ENCODE measurements around the gene SERPINB2. TPM values are rescaled to one million over a fixed set of nuclear protein-coding genes. Genes with fewer than 3 reads are reported as not detected.

SERPINB2 gene, protein sequence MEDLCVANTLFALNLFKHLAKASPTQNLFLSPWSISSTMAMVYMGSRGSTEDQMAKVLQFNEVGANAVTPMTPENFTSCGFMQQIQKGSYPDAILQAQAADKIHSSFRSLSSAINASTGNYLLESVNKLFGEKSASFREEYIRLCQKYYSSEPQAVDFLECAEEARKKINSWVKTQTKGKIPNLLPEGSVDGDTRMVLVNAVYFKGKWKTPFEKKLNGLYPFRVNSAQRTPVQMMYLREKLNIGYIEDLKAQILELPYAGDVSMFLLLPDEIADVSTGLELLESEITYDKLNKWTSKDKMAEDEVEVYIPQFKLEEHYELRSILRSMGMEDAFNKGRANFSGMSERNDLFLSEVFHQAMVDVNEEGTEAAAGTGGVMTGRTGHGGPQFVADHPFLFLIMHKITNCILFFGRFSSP
- total RNA-seq = not detected in 2 replicates

DNA sequence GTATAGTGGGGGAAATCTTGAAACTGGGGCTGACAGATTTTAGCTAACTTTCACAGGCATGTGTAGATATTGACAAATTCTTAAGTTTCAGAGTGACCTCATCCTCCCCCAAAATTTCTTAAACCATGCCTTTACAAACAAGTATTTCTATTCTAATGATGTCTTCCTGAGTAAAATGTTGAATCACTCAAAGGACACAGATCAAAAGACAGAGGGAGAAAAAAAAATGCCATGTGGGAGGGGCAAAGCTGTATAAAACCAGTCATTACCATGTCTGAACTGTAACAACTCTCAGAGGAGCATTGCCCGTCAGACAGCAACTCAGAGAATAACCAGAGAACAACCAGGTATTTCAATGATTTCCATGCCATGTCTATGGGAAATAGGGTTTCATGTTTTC is at the start of gene SERPINB2:
TSS of gene SERPINB2 (plus strand) at position 282 of the 400 bp plus-strand sequence. CDS start 3,740 bp downstream, outside the sequence.
- DNase-seq (ENCODE audit: low read depth in 2 of 2) = no peak

DNA sequence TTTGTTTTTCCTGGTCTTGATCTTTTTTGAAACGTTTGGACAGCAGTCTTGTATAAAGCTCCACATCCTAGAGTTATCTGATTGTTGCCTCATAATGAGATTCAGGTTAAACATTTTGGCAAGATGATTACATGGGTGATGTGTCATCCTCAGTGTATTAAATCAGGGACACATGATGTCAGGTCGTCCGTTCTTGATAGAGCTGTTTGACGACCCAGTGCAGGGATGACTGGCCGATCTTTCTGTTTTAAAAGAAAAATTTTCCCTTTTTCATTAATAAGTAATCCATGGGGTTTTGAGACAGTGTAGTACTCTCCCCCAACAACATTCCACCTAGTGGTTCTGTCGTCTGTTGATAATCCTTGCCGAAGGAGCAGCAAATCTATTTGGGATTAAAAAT is 44.5 kb upstream of the SERPINB2 start:
- no peak for DNase-seq (ENCODE audit: low read depth in 2 of 2)

DNA sequence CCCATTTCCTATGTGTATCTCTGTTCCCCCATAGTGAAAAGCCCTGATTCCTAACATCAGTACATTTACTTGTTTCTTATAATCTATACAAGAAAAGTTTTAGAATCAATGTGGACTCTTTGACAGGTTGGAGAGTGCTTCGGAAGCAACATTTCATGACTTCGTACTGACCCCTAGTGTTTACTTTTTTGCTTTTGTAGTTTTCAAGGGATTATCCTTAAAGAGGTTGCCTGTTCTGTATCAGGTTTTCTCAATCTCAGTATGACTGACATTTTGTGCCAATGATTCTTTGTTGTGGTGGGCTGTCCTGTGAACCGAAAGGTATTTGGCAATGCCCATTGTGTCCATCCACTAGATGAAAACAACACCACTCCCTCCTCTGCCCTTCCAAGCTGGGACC is 43.3 kb upstream of the SERPINB2 start:
- peak in 1 of 2 donors; percentile 33 for DNase-seq (ENCODE audit: low read depth in 2 of 2)

DNA sequence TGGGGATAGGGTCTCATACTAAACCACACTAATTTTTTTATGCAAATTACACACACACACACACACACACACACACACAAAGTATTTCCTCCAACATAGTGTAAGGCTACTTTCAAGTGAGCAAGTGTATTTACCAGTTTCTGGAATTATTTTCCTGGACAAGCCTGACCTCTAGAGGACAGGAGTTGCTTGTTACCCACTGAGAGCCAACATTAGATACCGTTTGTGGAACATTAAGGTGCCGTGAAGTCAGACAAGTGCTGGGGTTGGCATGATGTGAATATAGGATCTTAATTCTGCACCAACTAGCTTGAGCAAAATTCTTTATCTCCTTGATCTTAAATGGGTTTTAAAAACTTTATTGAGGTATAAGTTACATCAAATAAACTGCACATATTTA is 39.3 kb upstream of the SERPINB2 start:
- DNase-seq (ENCODE audit: low read depth in 2 of 2) = peak; percentile 15 to 62

DNA sequence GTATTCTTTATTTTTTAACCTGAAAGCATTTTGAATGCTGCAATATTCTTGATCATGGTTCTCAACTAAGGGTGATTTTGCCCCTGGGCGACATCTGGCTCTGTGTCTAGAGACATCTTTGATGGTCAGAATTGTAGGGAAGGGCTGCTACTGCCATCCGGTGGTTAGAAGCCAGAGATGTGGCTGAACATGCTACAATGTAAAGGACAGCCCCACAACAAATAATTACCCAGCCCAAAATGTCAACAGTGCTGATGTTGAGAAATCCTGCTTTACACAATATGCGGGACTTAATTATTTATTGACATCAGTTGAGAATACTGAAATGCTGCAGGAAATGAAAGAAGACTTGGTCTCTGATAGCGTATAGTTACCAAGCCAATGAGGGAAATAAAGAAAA is 37.5 kb upstream of the SERPINB2 start:
- peak in 1 of 2 donors; percentile 2 for DNase-seq (ENCODE audit: low read depth in 2 of 2)

DNA sequence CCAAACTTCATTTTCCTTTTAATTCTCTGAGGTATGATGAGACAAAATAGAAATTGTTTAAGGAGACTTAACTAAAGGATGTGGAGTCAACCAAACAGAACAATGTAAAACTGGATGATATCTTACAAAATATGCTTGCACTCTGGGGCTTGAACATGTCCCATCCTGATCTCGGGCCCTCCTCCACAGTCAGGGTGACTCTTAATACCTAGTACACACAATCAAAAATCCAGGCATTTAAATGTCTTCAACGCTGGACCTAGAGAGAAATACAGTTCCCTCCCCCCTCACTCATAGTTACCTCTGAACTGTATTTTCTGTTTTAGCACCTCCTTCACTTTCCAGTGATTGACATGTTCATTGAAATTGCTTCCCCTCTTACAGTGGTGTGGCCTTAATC is 36.9 kb upstream of the SERPINB2 start:
- DNase-seq (ENCODE audit: low read depth in 2 of 2) = no peak

DNA sequence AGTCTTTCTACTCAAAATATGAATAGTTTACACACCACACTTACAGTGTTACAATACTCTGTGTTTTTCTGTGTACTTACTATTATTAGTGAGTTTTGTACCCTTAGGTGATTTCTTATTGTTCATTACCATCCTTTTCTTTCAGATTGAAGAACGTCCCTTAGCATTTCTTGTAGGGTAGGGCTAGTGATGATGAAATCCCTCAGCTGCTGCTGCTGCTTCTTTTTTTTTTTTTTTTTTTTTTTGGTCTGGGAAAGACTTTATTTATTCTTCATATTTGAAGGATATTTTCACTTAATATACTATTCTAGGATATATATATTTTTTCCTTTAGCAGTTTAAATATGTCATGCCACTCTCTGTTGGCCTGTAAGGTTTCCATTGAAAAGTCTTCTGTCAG is 29.0 kb upstream of the SERPINB2 start:
- DNase-seq (ENCODE audit: low read depth in 2 of 2) = no peak

DNA sequence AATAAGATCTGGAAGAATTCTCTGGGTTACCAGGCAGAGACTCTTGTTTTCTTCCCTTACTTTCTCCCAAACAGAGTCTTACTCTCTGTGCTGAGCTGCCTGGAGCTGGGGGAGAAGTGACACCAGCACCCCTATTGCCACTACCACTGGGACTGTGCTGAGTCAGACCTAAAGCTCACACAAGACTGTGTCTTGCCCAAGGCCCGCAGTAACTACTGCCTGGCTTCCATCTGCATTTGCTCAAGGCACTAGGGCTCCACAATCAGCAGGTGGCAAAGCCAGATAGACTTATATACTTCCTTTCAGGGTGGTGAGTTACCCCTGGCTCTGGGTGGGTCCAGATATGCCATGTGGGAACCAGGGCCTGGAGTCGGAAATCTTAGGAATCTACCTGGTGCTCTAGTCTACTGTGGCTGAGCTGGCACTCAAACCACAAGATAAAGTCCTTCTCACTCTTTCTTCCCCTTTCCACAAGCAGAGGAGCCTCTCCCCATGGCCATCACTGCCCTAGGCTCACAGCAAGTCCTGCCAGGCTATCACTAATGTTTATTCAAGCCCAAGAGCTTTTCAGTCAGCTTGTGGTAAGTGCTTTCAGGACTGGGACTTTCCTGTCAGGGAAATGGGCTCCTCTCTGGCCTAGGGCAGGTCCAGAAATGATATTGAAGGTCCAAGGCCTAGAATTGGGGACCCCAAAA is 27.6 kb upstream of the SERPINB2 start:
- no peak for DNase-seq (ENCODE audit: low read depth in 2 of 2)

DNA sequence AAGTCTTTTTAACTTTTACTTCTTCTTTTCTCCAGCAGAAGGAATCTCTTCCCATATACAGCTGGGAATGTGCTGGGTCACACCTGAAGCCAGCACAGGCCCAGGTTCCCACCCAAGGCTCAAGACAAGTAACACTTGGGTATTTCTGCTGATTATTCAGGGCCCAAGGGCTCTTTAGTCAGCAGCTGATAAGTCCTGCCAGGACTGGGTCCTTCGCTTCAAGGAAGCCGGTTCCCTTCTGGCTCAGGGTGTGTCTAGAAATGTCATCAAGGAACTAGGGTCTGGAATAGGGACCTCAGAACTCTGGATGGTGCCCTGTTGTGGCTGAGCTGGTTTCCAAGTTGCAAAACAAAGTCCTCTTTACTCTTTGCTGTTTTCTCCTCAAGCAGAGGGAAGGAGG is 27.0 kb upstream of the SERPINB2 start:
- no peak for DNase-seq (ENCODE audit: low read depth in 2 of 2)

DNA sequence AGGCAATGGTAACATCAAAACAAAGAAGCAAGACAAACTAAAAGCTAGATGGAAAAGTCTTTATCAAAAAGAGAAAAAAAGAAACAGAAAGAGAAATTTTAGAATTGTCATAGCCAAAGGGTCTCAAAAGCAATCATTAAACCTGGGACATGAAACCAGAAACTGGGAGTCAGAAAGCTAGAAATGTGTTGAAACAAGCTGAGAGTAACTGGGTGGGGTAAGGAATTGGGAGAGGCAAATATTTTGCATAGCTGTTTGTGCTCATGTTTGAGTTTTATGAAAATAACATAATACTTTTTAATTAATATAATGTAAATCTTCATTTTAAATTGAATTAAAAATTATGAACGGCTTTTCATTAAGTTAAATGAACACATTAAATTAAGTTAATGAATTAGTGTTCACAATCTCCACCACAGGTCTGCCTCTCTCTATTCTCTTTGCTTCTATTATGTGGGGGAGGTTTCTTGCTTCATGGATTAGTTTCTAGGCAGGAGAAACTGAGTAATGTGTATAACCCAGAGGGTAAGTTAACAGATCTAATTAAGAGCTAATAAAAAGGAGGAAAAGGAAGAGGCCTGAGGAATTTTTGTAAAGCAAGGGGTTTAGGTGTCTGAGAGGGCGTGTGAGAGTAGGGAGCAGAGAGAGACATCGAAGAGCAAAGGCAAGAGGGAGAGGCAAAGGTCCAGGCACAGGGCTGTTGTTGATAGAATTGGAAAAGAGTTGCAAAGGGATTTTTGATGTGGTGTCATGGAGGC is 20.0 kb upstream of the SERPINB2 start:
- DNase-seq (ENCODE audit: low read depth in 2 of 2) = no peak

DNA sequence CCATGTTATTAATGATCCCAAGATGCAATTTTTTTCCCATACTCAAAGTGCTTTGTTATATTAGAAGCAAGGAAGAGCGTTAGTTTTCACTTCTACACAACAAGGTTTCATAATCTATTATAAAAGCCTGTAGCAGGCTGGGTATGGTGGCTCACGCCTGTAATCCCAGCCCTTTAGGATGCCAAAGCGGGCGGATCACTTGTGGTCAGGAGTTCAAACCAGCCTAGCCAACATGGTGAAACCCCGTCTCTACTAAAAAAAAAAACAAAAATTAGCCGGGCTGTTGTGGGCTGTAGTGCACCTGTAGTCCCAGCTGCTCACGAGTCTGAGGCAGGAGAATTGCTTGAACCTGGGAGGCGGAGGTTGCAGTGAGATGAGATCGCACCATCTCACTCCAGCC is 19.0 kb upstream of the SERPINB2 start:
- no peak for DNase-seq (ENCODE audit: low read depth in 2 of 2)

DNA sequence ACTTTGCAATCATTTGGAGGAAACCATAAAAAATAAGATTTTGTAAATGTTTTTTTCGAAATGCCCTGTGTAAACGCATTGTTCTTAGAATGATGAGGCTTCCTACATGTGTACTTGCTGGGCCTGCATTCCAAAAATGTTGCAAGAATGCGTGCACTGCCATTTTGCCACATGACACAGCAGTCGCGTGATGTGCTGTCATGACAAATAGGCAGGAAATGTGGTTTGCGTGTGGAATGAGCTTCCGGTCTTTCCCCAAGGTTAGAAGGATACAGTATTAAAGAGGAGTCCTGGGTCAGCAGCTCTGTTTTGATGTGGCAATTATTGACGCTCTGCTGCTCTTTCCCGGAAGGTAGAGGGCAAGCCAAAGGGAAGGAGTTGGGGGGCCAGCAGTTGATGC is 18.1 kb upstream of the SERPINB2 start:
- DNase-seq (ENCODE audit: low read depth in 2 of 2) = peak in 1 of 2 donors; percentile 21

DNA sequence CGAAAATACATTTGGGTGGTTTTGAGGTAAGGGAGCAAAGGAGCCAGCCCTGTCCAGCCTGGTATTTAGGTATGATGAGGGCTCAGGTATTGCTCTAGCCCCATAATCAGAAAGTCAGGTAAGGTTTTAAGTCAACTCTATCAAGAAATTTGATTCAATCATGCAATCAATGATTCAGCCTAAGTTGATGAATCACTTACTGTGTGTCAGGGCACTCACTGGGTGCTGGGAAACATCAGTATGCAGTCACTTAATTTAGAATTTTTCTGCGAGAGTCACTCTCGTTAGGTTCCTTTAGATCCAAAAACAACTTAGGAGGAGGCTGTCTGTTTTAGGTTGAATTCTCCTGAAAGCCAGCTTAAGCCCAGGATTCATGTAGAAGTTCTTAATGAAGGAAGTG is 17.7 kb upstream of the SERPINB2 start:
- DNase-seq (ENCODE audit: low read depth in 2 of 2) = no peak

DNA sequence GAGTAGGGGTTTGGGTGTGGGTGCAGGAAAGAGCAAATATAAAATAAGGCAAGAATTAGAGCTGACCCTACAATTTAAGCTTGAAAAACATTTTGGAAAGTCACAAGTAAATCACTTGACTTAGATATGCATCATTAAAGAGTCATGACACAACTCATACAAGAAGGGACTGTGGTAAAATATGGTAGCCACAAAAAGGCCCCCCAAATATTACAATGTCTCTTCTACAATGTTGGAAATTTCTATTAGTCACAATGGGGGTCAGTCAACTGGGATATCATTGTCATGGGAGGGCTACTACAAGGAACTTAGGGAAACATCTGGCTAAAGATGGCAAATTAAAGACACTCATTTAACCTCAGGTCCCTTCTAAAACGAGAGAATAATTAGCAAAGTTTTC is 15.7 kb upstream of the SERPINB2 start:
- DNase-seq (ENCODE audit: low read depth in 2 of 2) = no peak

DNA sequence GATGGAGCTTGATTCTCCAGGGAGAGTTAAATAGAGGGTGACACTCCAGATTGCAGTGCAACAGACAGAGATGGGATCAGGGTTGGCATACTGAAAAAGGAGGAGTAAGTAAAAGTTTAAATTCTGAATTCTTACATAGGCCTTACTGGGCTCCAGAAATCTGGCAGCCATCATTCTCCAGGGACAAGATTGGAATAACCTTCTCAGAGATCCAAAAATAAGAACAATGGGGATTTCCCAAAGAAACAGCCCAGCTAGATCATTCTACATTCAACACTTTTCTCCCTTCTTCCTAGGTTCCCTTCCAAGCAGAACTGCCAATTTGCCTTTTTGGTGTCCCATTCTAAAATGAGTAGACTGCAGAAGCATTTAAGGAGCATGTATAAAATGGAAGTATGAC is 14.9 kb upstream of the SERPINB2 start:
- no peak for DNase-seq (ENCODE audit: low read depth in 2 of 2)

DNA sequence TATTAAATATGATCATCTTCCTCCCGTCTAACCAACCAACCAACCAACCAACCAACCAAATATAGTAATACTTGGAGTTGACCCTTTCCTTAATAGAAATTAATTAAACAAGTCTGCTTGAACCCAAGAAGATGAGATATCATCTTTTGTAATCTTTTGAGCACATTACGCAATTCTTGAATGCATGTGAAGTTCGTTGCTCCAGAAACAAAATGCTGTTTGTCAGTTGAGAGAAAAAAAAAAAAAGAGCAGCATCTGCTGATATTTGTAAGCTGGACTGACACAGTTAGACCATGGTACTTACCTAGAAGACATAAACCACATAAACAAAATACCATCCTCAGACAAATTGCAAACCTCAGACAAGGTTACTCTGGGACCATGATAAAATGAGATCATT is 9.2 kb upstream of the SERPINB2 start:
- DNase-seq (ENCODE audit: low read depth in 2 of 2) = no peak

DNA sequence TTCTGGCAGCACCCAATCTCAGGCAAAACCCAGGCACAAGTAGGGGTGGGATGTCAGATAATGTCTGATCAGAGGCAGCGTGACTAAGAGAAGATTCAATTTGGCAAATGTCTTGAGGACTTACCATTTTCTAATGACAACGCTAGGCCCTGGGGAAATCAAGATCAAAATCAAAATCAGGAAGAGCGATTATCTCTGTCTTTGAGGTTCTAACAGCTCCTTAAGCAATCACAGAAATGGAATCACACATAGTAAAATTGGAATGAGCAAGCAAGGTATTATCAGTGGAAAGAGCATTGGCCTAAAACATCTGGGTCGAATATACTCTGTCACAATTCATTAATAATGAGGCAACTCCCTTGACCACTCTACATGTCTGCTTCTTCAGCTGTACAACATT is 8.6 kb upstream of the SERPINB2 start:
- DNase-seq (ENCODE audit: low read depth in 2 of 2) = no peak

DNA sequence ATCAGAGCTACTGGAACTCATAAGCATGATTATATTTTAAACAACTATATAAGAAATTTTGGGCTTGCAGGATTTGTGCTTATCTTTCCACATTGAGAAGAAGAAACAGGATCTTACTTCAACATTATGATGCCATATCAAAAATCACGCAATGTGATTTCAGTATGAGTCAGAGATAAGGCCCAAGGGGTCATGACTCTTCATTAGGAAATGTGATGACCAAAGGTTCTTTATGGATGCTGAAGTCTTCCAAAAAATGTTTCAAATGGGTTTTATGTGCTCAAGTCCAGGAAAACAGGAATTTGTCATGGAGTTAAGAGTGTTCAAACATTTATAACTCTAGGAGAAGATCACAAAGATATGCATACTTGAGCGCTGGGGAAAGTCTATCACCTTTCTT is 7.8 kb upstream of the SERPINB2 start:
- DNase-seq (ENCODE audit: low read depth in 2 of 2) = peak in 1 of 2 donors; percentile 36

DNA sequence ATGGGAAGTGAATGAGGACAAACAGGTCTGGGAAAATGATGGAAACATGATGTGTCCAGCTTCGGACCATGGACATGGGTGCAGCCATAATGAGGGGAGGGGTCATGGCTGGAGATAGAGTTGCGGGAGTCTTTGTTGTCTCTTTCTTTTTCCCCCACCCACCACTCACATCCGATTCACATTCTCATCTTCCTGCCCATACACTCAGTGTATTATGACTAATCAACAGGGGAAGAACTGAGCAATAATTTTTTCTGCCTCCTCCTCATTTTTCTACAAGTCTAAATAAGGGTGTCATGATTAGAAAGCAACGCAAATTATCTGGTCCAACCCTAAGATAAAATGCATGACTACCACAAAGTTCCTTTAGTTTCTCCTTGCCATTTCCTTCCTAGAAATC is 5.7 kb upstream of the SERPINB2 start:
- peak in 1 of 2 donors; percentile 52 for DNase-seq (ENCODE audit: low read depth in 2 of 2)

DNA sequence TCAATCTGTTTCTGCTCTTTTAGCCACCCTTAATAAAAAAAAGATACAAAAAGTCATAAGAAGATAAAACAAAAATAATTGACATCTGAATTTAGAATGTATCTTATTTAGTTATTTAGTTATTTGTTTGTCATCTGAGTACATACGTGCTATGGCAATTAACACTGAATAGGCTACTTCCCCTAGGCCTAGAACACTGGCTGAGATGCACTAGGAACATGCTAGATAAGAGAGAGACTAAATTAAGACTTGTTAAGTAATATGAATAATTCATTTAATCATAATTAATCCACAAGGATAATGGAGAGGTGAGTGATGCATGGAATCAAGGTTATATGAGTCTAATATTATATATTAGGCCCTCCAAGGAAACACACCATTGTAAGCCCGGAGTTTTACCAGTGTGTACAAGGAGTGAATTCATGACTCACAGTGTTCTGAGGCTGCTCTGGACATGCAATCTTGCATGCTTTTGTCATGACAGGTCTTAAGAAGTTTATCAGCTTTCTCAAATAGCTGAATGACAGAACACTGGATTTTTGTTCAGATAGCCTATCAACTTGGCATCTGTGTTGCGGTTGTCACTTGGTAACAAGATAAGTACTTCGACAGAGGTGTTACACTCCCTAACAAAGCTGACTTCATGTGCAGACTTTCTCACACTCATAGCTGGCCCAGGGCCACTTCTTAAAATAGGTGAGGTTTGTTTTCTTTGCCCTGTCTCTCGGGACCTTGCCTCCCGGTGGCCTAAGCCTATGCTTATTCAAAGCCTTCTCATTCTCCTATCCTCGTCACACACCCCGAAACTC is 5.0 kb upstream of the SERPINB2 start:
- DNase-seq (ENCODE audit: low read depth in 2 of 2) = peak in 1 of 2 donors; percentile 79

DNA sequence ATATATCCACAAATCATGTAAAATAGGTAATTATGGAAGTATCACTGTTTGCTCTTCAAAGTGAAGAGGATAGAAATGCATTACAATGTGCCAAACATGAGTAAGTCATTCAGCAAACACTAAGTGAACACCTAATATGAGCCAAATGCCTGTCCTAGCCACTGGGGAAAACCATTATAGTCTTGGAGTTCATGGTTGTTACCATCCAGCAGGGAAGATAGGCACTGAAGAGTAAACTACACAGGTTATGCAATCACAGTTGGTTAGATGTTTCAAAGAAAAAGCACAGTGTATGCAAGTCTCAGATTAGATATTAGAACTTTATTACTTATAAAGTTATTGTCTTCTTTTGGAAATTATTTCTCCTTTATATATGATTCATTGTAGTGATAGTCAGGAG is 3.9 kb upstream of the SERPINB2 start:
- DNase-seq (ENCODE audit: low read depth in 2 of 2) = no peak
